ENCODE results near the gene OMD.
"Not testable (repeated sequence)": the region's sequence is repeated elsewhere in the genome, so short reads cannot be mapped to it uniquely, and the experiment has no call there.

OMD gene, protein sequence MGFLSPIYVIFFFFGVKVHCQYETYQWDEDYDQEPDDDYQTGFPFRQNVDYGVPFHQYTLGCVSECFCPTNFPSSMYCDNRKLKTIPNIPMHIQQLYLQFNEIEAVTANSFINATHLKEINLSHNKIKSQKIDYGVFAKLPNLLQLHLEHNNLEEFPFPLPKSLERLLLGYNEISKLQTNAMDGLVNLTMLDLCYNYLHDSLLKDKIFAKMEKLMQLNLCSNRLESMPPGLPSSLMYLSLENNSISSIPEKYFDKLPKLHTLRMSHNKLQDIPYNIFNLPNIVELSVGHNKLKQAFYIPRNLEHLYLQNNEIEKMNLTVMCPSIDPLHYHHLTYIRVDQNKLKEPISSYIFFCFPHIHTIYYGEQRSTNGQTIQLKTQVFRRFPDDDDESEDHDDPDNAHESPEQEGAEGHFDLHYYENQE

DNA sequence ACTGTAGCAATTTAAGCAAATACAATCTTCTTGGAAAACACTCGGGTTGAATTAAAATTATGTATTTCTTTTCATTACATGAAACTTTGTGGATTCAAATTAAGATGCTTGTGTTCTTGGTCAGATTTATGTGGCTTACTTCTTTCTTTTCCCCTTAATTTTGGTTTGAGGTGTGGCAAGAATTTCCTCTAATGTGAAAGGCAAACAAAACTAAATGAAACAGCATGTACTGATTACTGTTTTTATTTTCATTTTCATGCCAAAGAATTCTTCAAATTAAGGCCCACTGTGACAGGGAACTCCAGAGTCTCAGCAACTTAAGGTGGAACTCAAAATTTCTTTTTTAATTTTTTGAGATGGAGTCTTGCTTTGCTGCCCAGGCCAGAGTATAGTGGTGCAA, at the start of gene OMD:
Gene OMD, minus strand, starts transcription at position 132 of the 400 bp plus-strand sequence. CDS start 6,913 bp downstream, outside the sequence.
- DNase-seq, result no peak

DNA sequence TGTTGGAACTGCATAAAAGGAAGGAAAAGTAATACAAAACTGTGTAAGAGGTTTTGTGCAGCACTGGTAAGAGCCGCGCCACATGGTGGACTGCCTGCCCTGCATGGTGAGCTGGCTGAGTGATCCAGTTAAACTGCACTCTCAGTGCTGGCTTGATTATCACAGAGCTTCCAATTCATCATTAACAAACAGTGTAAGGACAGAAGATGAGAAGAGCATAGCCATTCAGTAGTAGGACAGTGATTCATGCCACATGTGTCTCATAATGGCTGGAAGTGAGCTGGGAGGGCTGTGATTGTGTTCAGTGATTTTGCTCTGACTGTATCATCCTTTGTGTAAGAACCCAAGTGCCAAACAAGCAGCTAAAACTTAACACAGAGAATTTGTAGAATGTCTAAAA, 43.9 kb upstream of the OMD start:
- DNase-seq, result no peak

DNA sequence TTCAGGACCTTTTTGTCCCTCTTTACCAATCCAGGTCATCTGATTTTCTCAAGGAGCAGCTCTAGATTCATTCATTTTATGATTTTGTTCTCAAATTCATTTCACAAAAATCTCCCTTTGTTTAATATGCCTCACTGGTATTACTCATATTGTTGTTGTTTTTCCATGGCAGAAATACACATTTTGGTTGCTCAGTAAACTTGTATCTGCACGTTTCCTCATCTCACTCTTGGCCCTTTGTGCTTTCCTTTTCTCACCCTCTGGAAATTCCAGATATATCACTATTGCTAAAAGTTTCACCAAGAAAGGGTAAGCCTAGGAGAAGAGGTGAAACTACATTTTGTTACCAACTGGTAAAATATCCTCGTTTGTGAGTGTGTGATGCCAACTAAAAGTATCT, 43.2 kb upstream of the OMD start:
- DNase-seq, result no peak

DNA sequence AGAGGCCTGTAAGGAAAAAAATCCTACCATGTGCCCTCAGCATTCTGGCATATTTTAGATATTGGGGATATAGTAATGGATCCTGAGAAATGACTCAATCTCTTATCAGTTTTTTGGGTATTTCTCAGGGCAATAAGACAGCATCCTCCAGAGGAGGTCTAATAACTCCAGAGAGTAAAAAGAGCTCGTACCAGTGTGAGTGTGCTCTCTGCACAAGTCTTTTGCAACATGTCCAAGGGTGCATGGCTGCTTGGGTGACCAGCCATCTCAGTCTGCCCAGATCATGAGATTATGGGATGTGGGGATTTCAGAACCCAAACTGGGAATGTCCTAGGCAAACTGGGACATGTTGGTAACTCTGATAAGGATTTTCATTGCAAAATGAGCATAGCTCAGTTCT, 42.8 kb upstream of the OMD start:
- DNase-seq, result no peak

DNA sequence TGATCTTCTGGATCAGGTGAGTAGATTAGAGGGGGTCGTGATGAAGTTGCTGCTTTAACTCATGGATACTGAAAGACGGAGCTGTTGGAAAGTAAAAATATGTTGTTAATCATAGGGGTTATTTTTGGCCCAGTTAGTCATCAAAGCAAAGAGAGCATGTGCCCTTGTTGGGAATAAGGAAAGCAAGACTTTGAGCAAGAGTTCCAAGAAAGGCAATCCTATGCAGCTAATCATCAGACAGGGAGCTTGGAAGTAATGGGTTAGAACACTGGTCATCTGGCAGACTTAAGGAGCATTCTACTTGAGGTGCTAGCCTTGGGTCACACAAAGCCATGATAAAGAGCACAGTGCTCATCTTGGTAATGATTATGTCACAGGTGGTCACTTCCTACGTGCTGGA, 39.7 kb upstream of the OMD start:
- no peak for DNase-seq

DNA sequence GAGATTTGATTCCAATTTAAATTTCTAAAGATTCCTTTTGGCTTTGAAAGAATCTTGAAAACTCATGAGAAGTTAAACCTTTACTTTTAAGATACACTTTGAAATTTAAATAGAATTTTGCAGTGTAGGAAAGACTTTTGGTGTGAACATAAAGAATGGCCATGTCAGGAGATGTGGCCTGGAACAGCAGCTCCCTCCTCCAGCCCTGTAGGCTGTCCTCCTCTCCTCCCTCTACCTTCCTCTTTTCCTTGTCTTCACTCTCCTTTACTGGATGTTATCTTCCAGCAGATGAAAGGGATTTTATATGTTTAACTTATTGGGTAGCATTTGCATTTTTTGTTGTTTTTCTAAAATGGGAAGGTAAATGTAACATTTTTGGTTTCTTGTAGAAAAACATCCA, 39.1 kb upstream of the OMD start:
- no peak for DNase-seq

DNA sequence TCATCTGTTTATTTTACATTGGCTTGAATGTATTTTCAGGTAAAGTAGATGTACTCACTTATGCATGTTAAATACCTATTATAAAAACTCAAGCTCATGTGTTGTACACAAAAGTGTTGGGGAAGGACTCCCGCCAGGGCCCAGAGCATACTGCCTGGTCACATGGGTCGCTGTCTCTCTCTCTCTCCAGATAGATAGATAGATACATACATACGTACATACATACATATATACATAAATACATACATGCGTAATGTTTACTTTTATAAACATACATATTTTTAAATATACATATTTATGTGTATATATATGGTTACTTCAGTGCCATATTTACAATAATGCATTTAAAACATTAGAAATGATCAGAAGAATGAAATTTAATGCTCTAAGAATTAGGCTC, 33.3 kb upstream of the OMD start:
- no peak for DNase-seq

DNA sequence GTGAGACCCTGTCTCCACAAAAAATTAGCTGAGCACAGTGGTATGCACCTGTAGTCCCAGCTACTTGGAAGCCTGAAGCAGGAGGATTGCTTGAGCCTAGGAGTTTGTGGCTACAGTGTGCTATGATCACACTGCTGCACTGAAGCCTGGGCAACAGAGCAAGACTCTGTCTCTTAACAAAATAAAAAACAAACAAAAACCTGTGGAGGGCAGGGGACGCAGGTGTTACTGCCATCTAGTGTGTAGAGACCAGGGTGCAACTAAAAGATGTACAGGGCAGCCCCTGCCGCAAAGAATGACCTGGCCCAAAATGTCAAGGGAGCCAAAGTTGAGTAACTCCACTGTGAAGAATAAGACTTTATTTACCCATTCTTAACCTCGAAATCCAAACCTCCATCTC, 30.9 kb upstream of the OMD start:
- no peak for DNase-seq

DNA sequence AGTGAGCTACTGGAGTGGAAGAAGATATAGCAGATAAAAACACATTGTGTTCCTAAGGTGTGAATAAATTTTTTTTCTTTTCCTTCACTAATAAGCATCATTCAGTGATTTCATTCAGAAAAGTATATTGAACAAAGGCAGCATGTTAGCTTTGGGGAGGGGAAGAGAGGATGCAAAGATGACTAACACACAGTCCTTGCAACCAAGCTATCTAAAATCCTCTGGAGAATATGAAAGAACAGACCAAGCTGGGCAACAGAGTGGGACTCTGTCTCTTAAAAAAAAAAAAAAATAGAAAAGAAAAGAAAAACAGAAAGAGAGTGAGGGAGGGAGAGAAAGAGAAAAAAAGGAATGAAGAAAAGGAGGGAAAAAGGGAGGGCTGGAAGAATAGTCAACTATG, 22.3 kb upstream of the OMD start:
- DNase-seq, result no peak

DNA sequence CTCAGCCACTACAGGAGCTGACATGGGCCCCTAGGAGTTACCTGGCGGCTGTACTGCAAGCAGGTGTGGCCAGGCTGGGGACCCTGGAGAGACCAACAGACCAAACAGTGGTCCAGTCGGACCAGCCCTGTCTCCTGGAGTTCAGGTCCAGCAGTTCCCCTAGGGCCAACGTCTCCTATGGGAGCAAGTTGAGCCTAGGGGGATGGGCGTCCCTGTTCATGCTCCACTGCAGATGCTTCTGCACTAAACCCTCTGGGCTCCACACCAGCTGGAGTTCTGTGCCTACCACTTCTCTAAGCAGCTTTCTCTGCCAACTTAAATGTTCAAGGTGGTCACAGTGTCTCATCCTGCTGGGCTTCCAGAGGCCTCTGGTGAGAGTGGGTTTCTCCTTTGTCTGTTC, 20.6 kb upstream of the OMD start:
- no peak for DNase-seq

DNA sequence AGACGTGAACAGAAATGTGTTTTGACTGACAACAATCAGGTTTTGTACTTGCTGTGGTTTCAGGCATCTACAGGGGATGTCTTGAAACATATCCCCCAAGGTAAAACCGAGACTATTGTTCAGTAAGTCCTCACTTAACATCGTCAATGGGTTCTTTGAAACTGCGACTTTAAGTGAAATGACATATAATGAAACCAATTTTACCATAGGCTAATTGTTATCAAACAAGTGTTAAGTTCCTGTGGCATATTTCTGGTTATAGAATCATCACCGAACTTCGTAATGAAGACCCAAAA, 16.4 kb upstream of the OMD start:
- no peak for DNase-seq

DNA sequence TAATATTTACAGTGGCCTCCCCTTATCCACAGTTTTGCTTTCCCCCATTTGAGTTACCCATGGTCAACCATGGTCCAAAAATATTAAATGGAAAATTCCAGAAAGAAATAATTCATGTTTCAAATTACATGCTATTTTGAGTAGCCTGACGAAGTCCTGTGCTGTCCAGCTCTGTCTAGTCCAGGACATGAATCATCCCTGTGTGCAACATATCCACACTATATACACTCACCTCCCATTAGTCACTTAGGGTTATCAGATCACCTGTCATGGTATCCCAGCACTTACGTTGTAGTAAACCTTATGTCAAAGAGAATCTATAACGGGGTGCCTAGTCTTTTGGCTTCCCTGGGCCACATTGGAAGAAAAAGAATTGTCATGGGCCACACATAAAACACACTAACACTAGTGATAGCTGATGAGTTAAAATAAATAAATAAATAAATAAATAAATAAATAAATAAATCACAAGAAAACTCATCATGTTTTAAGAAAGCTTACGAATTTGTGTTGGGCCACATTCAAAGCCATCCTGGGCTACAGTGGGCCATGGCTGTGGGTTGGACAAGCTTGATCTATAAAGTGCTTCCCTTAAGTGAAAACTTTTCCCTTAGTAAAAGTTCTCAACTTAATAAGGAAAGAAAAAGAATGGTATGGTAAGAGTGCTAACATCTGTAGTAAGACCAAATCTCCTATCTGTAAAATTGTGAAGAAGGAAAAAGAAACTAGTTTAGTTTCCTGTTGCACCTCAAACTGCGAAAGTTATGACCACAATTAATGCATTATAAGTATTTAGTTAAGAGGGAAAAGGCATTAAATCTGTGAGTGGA, 15.9 kb upstream of the OMD start:
- no peak for DNase-seq

DNA sequence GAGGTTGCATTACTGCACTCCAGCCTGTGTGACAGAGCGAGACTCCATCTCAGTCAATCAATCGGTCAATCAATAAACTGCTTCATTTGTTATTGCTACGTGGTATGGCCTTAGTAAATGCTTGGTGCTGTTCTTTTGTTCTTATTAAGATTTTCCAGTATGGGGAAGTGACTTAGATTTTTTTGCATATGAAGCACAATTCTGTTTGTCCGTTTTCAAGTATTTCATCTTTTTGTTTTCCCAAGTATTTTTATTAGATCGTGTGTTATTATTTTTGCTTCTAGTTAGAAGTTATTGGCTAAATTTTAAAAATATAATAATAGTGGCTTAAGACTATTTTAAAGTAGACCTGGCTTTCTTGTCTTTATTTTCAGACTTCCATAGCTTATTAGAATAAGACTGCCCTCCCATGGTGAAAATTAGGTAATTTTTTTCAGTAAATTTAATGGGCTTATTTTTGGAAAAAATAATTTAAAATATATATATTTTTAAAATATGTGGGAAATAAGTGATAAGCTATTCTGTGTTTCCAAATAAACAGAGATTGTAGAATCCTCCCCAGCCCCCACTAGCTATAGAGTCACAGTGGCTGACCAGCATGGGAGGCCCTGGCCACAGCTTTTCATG, 14.7 kb upstream of the OMD start:
- no peak for DNase-seq

DNA sequence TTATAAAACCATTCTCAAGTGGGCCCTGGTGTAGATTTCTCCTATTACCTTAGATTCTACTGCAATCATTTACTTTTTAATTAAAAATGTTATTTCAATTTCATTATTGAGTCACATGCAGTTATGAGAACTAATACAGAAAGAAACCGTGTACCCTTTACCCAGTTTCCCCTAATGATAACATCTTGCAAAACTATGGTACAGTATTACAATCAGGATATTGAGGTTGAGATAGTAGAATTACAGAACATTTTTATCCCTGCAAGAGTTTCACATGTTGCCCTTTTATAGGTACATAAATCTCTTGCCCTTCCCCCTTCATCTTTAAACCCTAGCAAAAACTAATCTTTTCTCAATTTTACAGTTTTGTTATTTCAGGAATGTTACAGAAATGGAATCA, 11.0 kb upstream of the OMD start:
- DNase-seq, result no peak

DNA sequence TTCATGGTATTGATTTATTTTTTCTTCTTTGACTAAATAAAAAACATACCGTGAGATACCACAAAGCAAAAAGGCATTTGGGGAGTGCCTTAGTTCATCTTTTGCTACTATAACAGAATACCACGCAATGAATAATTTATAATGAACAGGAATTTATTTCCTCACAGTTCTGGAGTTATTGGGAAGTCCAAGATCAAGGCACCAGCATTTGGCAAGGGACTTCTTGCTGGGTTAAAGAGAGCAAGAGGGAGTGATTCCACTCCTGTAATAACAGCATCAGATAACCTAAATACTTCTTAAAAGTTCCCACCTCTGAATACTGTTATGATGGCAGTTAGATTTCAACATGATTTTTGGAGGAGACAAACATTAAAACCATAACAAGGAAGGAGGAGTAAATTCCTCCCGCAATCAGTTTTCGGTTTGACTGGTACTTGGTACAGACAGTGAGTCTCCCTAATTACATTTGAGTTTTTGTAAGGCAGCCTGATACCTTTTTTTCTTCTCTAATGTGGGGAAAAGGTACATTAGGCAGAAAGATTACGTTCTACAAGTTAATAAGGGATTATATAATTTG, 8.8 kb upstream of the OMD start:
- DNase-seq, result no peak

DNA sequence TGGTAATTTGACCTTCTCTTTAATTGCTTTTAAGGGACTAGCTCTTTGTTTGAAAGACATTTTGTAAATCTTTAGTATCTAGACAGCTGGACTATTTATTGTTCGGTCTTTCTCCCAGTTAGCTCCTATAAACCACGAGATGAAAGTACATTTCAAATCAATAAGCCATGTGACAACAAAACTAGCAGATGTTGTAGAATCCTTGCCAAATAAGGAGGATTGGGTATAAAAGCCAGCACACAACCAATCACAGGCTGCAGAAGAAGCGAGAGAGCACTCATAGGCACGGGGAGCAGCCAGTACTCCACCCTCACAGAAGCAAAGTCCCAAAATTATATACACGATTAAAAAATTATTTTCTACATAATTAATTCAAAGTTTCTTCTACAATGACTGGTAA, 8.1 kb upstream of the OMD start:
- DNase-seq, result no peak

DNA sequence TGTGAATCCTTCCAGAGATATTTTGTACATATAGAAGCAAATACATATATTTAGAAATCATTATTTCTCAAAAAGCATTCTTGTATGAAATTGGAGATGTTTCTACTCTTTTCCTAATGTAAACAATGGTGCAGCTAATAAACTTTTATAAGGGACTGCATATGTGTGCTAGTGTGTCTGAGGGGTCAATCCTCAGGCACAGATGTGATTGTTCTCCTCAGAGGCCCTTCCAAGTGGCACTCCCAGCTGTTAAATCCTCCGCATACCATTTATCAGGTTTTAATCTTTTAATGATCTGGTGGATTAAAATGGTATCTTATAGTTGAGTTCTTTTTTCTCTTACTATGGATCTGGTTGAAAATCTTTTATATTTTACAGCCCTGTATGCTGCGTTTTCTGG, 5.6 kb upstream of the OMD start:
- no peak for DNase-seq

DNA sequence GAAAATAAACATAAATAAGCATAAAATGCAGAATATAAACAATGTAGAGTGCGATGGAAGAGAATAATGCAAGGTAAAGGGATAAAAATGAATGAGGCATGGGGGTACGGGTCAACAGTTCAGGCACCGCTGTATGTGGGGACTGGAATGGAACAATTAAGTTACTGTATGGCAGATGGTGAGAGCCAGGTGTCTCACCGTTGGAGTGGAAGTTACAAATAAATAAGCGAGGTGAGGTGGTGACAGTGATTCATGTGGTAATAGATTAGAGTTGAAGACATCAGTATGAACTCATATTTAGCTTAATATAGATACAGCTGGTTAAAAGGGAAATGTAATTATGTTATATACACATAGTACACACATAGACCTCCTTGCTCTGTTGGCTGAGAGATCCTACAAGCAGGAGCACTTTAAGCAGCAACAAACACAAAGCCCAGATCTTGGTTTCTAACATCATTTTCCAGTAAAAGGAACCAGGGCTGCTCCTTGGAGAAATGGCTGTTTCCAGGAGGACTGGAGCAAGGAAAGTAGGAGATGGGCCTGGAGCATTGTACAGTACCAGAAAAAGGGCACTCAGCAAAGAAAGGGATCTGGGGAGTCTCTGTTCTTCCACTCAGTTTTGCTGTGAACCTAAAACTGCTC, 2.4 kb upstream of the OMD start:
- no peak for DNase-seq

DNA sequence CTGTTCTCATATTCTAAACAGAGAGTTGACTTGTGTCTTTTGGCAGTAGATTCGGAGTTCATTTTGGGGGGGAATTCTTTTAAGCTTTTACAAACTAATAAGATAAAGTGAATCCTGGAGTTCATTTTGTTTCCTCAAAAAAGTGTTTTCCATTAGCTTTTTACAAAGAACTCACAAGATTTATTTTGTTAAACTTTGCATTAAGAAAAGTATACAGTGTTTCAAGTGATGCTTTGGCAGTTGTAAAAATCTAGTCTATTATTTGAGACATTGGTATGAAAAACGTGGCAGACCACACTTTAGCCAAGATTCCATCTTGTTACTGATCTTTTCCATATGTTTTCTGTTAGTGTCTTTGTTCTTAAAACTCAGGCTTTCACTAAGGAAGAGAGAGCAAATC, 1.2 kb upstream of the OMD start:
- no peak for DNase-seq

DNA sequence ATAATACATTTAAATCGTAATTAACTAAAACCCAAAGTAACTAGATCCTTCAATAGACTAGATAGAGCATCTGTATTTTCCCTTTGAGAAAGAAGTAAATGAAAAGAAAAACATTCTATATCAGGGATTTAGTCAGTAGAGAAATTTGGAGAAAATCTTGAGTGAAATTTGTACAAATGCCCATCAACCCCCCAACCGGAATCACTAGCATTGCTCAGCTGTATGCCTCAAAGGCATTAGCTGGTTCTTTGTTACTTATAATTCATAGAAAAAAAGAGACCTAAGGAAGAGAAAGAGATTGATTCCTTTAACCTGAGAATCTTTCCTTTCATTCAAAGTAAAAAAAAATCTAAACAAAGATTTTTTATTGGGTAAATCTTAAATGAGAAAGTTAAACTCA, 659 bp downstream of the OMD start:
- no peak for DNase-seq

DNA sequence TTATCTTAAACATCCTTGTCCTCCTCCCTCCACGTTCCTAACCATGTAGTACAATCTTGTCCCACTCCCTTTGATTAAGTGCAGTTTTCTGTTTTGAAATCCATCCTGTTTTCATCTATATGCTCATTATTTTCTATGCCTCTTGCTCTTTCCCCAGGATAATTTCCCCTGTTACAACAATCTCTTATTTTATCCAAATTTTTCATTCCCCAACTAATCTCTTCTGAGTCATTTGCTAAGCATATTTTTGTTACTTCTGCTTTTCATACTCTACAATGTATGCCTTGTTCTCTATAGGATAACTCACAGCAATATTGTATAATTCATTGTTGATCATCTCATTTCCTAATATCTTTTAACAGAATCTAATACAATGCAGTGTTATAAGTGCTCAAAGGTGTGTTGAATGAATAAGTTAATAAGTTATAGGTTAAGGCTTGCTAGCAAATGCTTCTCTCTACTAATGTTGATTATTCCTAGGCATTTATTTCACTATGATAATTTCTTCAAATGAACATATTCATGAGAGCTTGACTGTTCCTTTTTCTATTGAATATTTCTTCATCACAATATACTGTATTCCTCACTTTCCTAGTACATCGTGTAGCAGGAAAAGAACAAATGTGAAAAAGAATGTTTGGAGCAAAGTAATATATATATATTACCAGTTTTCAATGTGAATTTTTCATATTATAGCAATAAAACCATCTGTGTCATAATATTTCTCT, 1.5 kb downstream of the OMD start:
- no peak for DNase-seq

DNA sequence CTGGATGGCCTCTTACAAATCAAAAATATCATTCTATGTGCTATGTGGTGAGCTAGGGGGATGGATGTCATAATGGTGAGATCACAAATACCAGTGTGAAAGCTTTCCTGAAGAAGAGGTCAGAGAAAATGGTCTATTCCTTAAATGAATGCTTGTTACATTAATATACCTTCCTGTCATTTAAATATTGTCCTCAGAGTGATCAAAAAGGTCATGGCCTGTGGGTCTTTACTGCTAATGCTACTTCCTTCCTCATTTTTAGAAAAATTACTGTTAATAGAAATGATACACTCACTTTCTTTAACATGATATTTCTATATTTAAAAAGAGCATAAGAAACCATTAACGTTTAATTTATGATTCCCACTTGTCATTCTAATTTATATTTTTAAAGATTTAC, 9.7 kb downstream of the OMD start:
- no peak for DNase-seq

DNA sequence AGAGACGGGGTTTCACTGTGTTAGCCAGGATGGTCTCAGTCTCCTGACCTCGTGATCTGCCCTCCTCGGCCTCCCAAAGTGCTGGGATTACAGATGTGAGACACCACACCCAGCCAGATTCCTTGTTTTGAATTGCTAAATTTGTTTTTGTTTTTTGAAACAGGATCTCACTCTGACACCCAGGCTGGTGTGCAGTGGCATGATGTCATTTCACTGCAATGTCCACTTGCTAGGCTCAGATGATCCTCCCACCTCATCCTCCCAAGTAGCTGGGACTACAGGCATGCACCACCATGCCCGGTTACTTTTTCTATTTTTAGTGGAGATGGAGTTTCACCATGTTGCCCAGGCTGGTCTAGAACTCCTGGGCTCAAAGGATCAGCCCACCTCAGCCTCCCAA, 13.1 kb downstream of the OMD start:
- not testable (repeated sequence) for DNase-seq

Data from activated CD4-positive, alpha-beta T cell treated with anti-CD3 and anti-CD28 coated beads, Interleukin-2, amount 50 U/mL, for 4 hours (primary cell).